Naive thymus-derived CD4-positive, alpha-beta T cell (primary cell): ENCODE results near the gene PRM3. TPM values are rescaled to one million over a fixed set of nuclear protein-coding genes. Genes with fewer than 3 reads are reported as not detected.

Source experiments
- ATAC-seq: fragments of 150-1000 bp; cut with Tn5 transposase; 2 replicates; pipeline ENCODE4 v1.10.0; 2021; ENCODE audit warnings: mild to moderate bottlenecking, moderate library complexity
- CTCF ChIA-PET: fragments of 350-600 bp; sonication (Branson Sonifier 250); formaldehyde crosslinking; loops from one replicate; lab custom pipeline; 2021; ENCODE audit warnings: antibody characterized with exemption; lab: Charles Lee
- POLR2A ChIA-PET: fragments of 350-600 bp; sonication (Branson Sonifier 250); formaldehyde crosslinking; loops from one replicate; lab custom pipeline; 2021; ENCODE audit warnings: antibody characterized with exemption, inconsistent platforms; lab: Charles Lee
- DNase-seq, 9 donors: peaks; one replicate each; pipeline versions ENCODE4 v3.0.0 to v3.0.0-alpha.2; 2020 to 2022; ENCODE audit warnings: mixed read lengths in 1 of 9
- H3K27ac ChIP-seq: one replicate; pipeline ENCODE4 v1.7.0; 2013; ENCODE audit warnings: mild to moderate bottlenecking, low read depth, low read length, moderate library complexity
- H3K27me3 ChIP-seq, 2 donors: one replicate each; pipeline ENCODE4 v1.7.0; 2013; ENCODE audit warnings: low read length in 2 of 2, mild to moderate bottlenecking in 2 of 2, moderate library complexity in 2 of 2; ENCODE audit not compliant: control insufficient read depth in 2 of 2, insufficient read depth in 2 of 2
- H3K36me3 ChIP-seq, 3 experiments: 1 replicate in 2 of 3; 2 replicates in 1 of 3; pipeline ENCODE4 v1.7.0; 2013; ENCODE audit warnings: low read length in 3 of 3, mild to moderate bottlenecking in 3 of 3, moderate library complexity in 1 of 3; ENCODE audit not compliant: insufficient read depth in 3 of 3, control insufficient read depth in 2 of 3
- H3K4me1 ChIP-seq, 2 donors: one replicate each; pipeline ENCODE4 v1.7.0; 2013; ENCODE audit warnings: low read length in 2 of 2, mild to moderate bottlenecking in 2 of 2, moderate library complexity in 1 of 2; ENCODE audit not compliant: control insufficient read depth in 2 of 2, insufficient read depth in 2 of 2
- H3K4me3 ChIP-seq: 2 replicates; pipeline ENCODE4 v1.7.0; 2013; ENCODE audit warnings: mild to moderate bottlenecking, low read length
- H3K9me3 ChIP-seq, 3 experiments: 1 replicate in 2 of 3; 2 replicates in 1 of 3; pipeline ENCODE4 v1.7.0; 2013; ENCODE audit warnings: low read length in 3 of 3; ENCODE audit not compliant: control insufficient read depth in 2 of 3
- H3K27ac Mint-ChIP-seq, 9 donors: one replicate each; pipeline ENCODE4 v1.8.0; 2020 to 2022; ENCODE audit warnings: mixed read lengths in 9 of 9, mild to moderate bottlenecking in 8 of 9, moderate library complexity in 5 of 9, inconsistent platforms in 2 of 9
- H3K27me3 Mint-ChIP-seq, 5 donors: one replicate each; pipeline ENCODE4 v1.8.0; 2021 to 2022; ENCODE audit warnings: mixed read lengths in 5 of 5, mild to moderate bottlenecking in 1 of 5
- H3K36me3 Mint-ChIP-seq, 5 donors: one replicate each; pipeline ENCODE4 v1.8.0; 2020 to 2022; ENCODE audit warnings: mixed read lengths in 5 of 5, mild to moderate bottlenecking in 3 of 5, inconsistent platforms in 1 of 5
- H3K4me1 Mint-ChIP-seq, 7 donors: one replicate each; pipeline ENCODE4 v1.8.0; 2020 to 2022; ENCODE audit warnings: mixed read lengths in 7 of 7, mild to moderate bottlenecking in 3 of 7, inconsistent platforms in 1 of 7
- H3K4me3 Mint-ChIP-seq, 10 donors: one replicate each; pipeline ENCODE4 v1.8.0; 2020 to 2022; ENCODE audit warnings: mild to moderate bottlenecking in 10 of 10, mixed read lengths in 10 of 10, moderate library complexity in 6 of 10, inconsistent platforms in 2 of 10
- H3K9me3 Mint-ChIP-seq, 11 donors: one replicate each; pipeline ENCODE4 v1.8.0; 2020 to 2022; ENCODE audit warnings: mixed read lengths in 11 of 11, mild to moderate bottlenecking in 4 of 11, inconsistent platforms in 1 of 11, moderate library complexity in 1 of 11
- intact Hi-C, 2 donors: fragments of 100-400 bp; cut with micrococcal nuclease; formaldehyde crosslinking; loops; one replicate each; pipeline ENCODE4 v1.15.1; 2023
- polyA plus RNA-seq, 2 donors: library from polyadenylated mRNA; unstranded; fragments of 300-500 nt; fragmentation: Illumina TruSeq; gene quantifications; one replicate each; pipeline ENCODE4 v1.2.3, GENCODE V29; 2021
- total RNA-seq, 6 experiments: library from RNA in 5 of 6; stranded (reverse) in 5 of 6; gene quantifications; 1 replicate in 5 of 6; 2 replicates in 1 of 6; pipeline ENCODE4 v1.2.3 and lab custom pipeline; 2021 to 2026

PRM3 gene
- total and polyA plus RNA-seq, 7 experiments from 2014 or later, result not detected

DNA sequence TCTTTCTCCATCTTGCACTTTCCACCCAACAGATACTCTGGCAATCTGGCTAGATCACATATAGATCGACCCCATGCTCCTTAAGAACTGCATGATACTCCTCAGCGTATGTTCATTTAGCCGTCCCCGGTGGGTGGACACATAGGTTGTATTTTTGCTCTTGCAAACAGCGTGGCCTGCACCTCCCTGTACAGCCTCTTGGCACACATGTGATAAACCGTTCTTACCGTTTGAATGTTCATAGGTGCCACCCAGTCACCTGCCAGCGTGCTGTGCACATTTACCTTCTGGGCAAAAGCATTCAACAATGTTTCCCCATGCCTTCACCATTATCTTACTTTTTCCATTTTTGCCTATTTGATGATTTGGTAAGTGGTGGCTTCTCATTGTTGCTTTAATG is 10.5 kb downstream of the PRM3 start:
- ChIA-PET POLR2A (interaction anchor here (1.2 to 3.4 kb wide), 3 partner anchors 8 to 35 kb away, joined by 3 to 22 read pairs (median 6); partner anchors contain the start of gene SOCS1), CTCF (interaction anchor here (0.9 to 1.2 kb wide), 2 partner anchors 9 to 35 kb away, joined by 3 to 5 read pairs; no protein-coding TSS in a partner anchor)
- peaks cover 21 to 36% of the 10 kb centered on the region in 2 donors for H3K4me1 ChIP-seq
- intact Hi-C loops, result no loop called here
- peak overlapping the region; percentile 2 to 95 (median 83) for H3K27ac Mint-ChIP-seq
- H3K36me3 ChIP-seq, result no peaks in the 10 kb centered on the region
- no peak overlapping the region for H3K27ac ChIP-seq
- no peaks in the 10 kb centered on the region for H3K27me3 ChIP-seq
- H3K4me3 ChIP-seq, result no peak overlapping the region
- peak overlapping the region in 5 of 10 donors; percentile 8 to 75 (median 61) for H3K4me3 Mint-ChIP-seq
- DNase-seq (peak in 1 of 9 donors; percentile 18), ATAC-seq (no peak)
- peaks cover 21 to 55% (median 45%) of the 10 kb centered on the region in 7 donors for H3K4me1 Mint-ChIP-seq
- H3K9me3 ChIP-seq, result no peaks in the 10 kb centered on the region
- no peaks in the 10 kb centered on the region for H3K9me3 Mint-ChIP-seq
- peaks cover 0 to 4% (median 0%) of the 10 kb centered on the region in 5 donors for H3K27me3 Mint-ChIP-seq
- peaks cover 0 to 1% (median 0%) of the 10 kb centered on the region in 5 donors for H3K36me3 Mint-ChIP-seq

DNA sequence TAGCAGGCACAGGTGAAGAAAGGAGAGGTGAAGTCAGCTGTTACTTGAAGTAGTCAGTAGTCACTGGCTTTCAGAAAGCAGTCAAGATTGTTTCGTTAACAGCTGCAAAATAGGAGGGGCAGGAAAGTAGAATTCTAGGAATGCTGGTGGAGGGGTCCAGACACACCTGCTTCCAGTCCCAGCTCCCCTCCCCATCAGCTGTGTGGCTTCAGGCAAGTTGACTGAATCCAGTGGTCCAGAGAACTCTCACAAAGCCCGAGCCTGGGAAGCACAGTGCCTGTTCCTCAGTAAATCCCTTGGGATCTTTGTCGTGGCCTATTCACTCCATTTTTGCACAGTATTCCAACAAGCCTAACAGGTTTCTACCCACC is 12.8 kb downstream of the PRM3 start:
- ChIA-PET CTCF (interaction anchor here (2.6 kb wide), 1 partner anchor 37 kb away, joined by 15 read pairs; no protein-coding TSS in a partner anchor), POLR2A (interaction anchor here (0.8 to 1.1 kb wide), 2 partner anchors 38 to 91 kb away, joined by 3 to 5 read pairs; no protein-coding TSS in a partner anchor)
- H3K36me3 ChIP-seq, result peaks cover 0 to 6% (median 0%) of the 10 kb centered on the region in 3 experiments
- H3K36me3 Mint-ChIP-seq, result peaks cover 0 to 1% (median 0%) of the 10 kb centered on the region in 5 donors
- no peaks in the 10 kb centered on the region for H3K9me3 ChIP-seq
- no peaks in the 10 kb centered on the region for H3K27me3 ChIP-seq
- H3K9me3 Mint-ChIP-seq, result peaks cover 0 to 2% (median 0%) of the 10 kb centered on the region in 11 donors
- peak overlapping the region in 5 of 9 donors; percentile 71 to 88 (median 80) for H3K27ac Mint-ChIP-seq
- peaks cover 33 to 47% of the 10 kb centered on the region in 2 donors for H3K4me1 ChIP-seq
- intact Hi-C loops, result no loop called here
- peaks cover 0 to 4% (median 0%) of the 10 kb centered on the region in 5 donors for H3K27me3 Mint-ChIP-seq
- H3K4me3 ChIP-seq, result no peak overlapping the region
- DNase-seq (no peak), ATAC-seq (no peak)
- no peak overlapping the region for H3K27ac ChIP-seq
- H3K4me3 Mint-ChIP-seq, result no peak overlapping the region
- peaks cover 21 to 69% (median 56%) of the 10 kb centered on the region in 7 donors for H3K4me1 Mint-ChIP-seq

DNA sequence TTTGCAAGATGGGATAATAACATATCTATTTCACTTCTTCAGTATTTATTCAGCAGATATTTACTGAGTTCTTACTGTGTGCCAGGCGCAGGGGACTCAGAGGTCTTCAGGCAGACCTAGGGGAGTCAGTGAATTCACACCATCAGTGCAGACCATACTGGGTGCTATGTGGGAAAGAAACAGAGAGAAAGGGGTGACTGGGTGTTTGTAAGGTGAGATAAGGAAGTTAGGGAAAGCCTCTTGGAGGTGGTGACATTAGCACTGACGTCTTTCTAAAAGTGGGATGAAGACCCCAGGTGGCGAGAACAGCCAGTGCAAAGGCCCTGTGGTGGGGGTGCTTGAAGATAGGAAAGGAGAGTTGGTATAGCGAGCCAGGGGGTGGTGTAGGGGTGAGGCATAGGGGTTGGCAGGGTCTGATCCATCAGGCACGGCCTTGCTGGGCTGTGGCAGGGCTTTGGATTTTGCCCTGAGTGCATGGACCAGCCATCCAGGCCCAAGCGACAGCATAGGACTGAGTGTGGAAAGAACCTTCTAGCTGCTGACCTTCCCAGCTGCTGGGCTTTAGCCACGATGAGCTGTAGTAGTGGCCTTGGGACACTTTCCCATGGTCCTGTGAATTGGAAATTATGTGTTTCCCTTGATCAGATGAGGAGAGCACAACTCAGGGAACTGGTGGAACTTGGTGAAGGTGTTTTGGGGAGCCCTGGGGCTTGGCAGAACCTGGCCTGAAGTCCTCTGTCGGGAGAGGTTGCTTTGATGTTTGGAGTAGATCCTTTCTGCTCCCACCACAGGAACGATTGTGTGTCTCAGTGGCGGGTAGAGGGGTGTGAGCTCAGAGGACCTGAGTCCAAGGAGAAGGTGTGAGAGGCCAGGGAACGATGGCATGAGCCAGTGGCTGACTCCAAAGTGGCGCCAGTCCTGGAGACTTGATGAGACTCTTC is 13.5 kb downstream of the PRM3 start:
- Mint-ChIP-seq H3K27ac (peak overlapping the region; percentile 48 to 96 (median 80)), H3K4me3 (peak overlapping the region in 4 of 10 donors; percentile 32 to 91 (median 65)), H3K4me1 (peaks cover 21 to 67% (median 56%) of the 10 kb centered on the region in 7 donors), H3K9me3 (peaks cover 0 to 2% (median 0%) of the 10 kb centered on the region in 11 donors), H3K27me3 (peaks cover 0 to 4% (median 0%) of the 10 kb centered on the region in 5 donors), H3K36me3 (peaks cover 0 to 4% (median 0%) of the 10 kb centered on the region in 5 donors)
- H3K4me3 ChIP-seq, result no peak overlapping the region
- DNase-seq, result no peak
- peaks cover 33 to 46% of the 10 kb centered on the region in 2 donors for H3K4me1 ChIP-seq
- H3K27me3 ChIP-seq, result no peaks in the 10 kb centered on the region
- no peak for ATAC-seq
- H3K9me3 ChIP-seq, result no peaks in the 10 kb centered on the region
- H3K27ac ChIP-seq, result no peak overlapping the region
- intact Hi-C loops, result loop anchor here (5.0 to 10.0 kb wide), 9 partner anchors 205 to 1542 kb away; partner anchors contain the start of genes CPPED1 (in 1 of the 2), GSPT1 (in 1 of the 2), LITAF (in 1 of the 2) and NUBP1 (in 1 of the 2)
- H3K36me3 ChIP-seq, result peaks cover 0 to 8% (median 0%) of the 10 kb centered on the region in 3 experiments
- CTCF ChIA-PET, result interaction anchor here (0.6 to 6.0 kb wide), 4 partner anchors 38 to 290 kb away, joined by 3 to 29 read pairs (median 10); no protein-coding TSS in a partner anchor
- POLR2A ChIA-PET, result interaction anchor here (0.8 to 8.2 kb wide), 4 partner anchors 31 to 284 kb away, joined by 3 to 244 read pairs (median 4); no protein-coding TSS in a partner anchor

- POLR2A ChIA-PET, result interaction anchor here (0.6 to 8.2 kb wide), 9 partner anchors 10 to 466 kb away, joined by 3 to 244 read pairs (median 4); partner anchors contain the start of gene TNP2
- H3K27ac ChIP-seq, result peak overlapping the region; percentile 57
These were observed 14.6 kb downstream of the PRM3 start for GRCh38 chr16:11258553-11259492.

DNA sequence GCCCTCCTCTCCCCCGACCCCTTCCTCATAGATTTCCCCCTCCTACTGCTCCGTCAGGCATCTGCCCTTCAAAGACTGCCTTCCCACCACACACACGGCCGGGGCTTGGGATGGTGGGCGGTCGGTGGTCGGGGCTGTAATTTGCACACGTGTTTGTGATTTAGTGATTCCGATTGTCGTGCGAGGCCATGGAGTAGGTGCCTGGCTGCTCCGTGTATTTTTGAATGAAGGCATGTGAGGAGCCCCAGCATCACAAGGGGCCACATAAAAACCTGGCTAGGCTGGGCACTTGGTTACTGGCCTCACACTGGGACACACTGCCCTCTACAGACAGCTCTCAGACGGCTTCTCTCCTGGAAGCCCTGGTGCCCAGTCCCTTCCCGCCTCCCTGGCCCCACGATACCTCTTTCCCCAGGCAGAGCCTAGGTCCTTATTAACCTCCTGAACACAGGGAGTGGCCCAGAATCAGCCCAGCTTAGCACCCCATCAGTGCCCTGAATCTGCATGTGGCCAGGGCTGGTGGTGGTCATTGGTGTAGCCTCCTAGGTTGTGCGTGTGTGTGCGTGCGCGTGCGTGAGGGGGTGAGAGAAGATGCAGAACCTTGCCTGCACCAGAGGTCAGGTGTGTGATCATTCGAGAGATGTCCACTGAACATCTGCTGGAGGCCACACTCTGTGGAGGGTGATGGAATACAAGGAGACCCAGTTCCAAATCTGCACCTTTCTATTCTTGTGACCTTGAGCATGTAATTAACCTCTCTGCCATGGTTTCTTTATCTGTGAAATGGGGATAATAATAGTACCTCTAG is 16.1 kb downstream of the PRM3 start:
- DNase-seq (peak in 8 of 9 donors; percentile 26 to 64 (median 40)), ATAC-seq (peak; percentile 28)
- intact Hi-C loops, result loop anchor here (1.0 to 10.0 kb wide), 14 partner anchors 40 to 1545 kb away; partner anchors contain the start of genes ZC3H7A (in 2 of the 2), CPPED1 (in 1 of the 2), GSPT1 (in 1 of the 2) and LITAF (in 1 of the 2)
- H3K36me3 Mint-ChIP-seq, result peaks cover 0 to 26% (median 4%) of the 10 kb centered on the region in 5 donors
- H3K4me3 Mint-ChIP-seq, result peak overlapping the region; percentile 91 to 98 (median 94)
- Histone ChIP-seq H3K36me3 (peaks cover 0 to 8% (median 6%) of the 10 kb centered on the region in 3 experiments), H3K27me3 (no peaks in the 10 kb centered on the region), H3K27ac (peak overlapping the region; percentile 97), H3K4me1 (peaks cover 39 to 40% of the 10 kb centered on the region in 2 donors), H3K9me3 (no peaks in the 10 kb centered on the region), H3K4me3 (peak overlapping the region; percentile 85)
- peaks cover 12 to 54% (median 50%) of the 10 kb centered on the region in 7 donors for H3K4me1 Mint-ChIP-seq
- H3K9me3 Mint-ChIP-seq, result peaks cover 0 to 2% (median 0%) of the 10 kb centered on the region in 11 donors
- H3K27ac Mint-ChIP-seq, result peak overlapping the region; percentile 88 to 97 (median 94)
- H3K27me3 Mint-ChIP-seq, result peaks cover 0 to 4% (median 0%) of the 10 kb centered on the region in 5 donors
- POLR2A ChIA-PET, result interaction anchor here (0.6 to 8.2 kb wide), 15 partner anchors 7 to 946 kb away, joined by 3 to 244 read pairs (median 7); no protein-coding TSS in a partner anchor
- CTCF ChIA-PET, result interaction anchor here (0.6 to 6.0 kb wide), 10 partner anchors 24 to 294 kb away, joined by 3 to 31 read pairs (median 6); no protein-coding TSS in a partner anchor

More at GRCh38 chr16:11258553-11259492, 14.6 kb downstream of the PRM3 start:
- Mint-ChIP-seq H3K4me1 (peaks cover 16 to 57% (median 49%) of the 10 kb centered on the region in 7 donors), H3K36me3 (peaks cover 0 to 11% (median 0%) of the 10 kb centered on the region in 5 donors), H3K4me3 (peak overlapping the region; percentile 59 to 95 (median 76)), H3K27me3 (peaks cover 0 to 4% (median 0%) of the 10 kb centered on the region in 5 donors), H3K27ac (peak overlapping the region; percentile 76 to 96 (median 86)), H3K9me3 (peaks cover 0 to 2% (median 0%) of the 10 kb centered on the region in 11 donors)
- Histone ChIP-seq H3K4me1 (peaks cover 34 to 38% of the 10 kb centered on the region in 2 donors), H3K27me3 (no peaks in the 10 kb centered on the region), H3K9me3 (no peaks in the 10 kb centered on the region), H3K36me3 (peaks cover 0 to 8% (median 0%) of the 10 kb centered on the region in 3 experiments), H3K4me3 (peak overlapping the region; percentile 22)
- DNase-seq (peak in 7 of 9 donors; percentile 43 to 72 (median 63)), ATAC-seq (peak; percentile 4)
- CTCF ChIA-PET, result interaction anchor here (0.9 to 6.0 kb wide), 5 partner anchors 19 to 289 kb away, joined by 3 to 29 read pairs (median 5); no protein-coding TSS in a partner anchor
- intact Hi-C loops, result loop anchor here (1.0 to 10.0 kb wide), 13 partner anchors 38 to 1543 kb away; partner anchors contain the start of genes CPPED1 (in 1 of the 2), GSPT1 (in 1 of the 2), LITAF (in 1 of the 2) and NUBP1 (in 1 of the 2)
